Caco-2 (cell line): Measurements from ENCODE around the gene VIP. TPM values are rescaled to one million over a fixed set of nuclear protein-coding genes. Genes with fewer than 3 reads are reported as not detected.

Experiments
- BruUV-seq: library from RNA; stranded (reverse); fragments of 400-500 nt; replicated peaks from 2 replicates; lab custom pipeline; 2021; lab: Mats Ljungman, UMichigan
- CTCF ChIA-PET: fragments of 300-600 bp; sonication (Branson Sonifier 250); formaldehyde crosslinking; loops from one replicate; lab custom pipeline; 2022; ENCODE audit warnings: antibody characterized with exemption; lab: Charles Lee
- POLR2A ChIA-PET: fragments of 300-600 bp; sonication (Branson Sonifier 250); formaldehyde crosslinking; loops from one replicate; lab custom pipeline; 2022; ENCODE audit warnings: antibody characterized with exemption; lab: Charles Lee
- DNase-seq, 2 experiments: peaks; one replicate each; pipeline versions ENCODE4 v3.0.0 to v3.0.0-alpha.2; 2020 to 2022
- H3K27me3 ChIP-seq: replicated peaks from 2 replicates; pipeline ENCODE4 v1.6.0; 2011; ENCODE audit warnings: low read length; ENCODE audit not compliant: control insufficient read depth, insufficient read depth
- H3K36me3 ChIP-seq: 2 replicates; pipeline ENCODE4 v1.5.1; 2011; ENCODE audit warnings: low read length; ENCODE audit not compliant: control insufficient read depth, insufficient read depth
- H3K4me1 ChIP-seq: fragments of 250-450 bp; sonication (Bioruptor Pico); 2 replicates; pipeline ENCODE4 v1.5.1; 2020; ENCODE audit warnings: mild to moderate bottlenecking
- H3K4me3 ChIP-seq: 2 replicates; pipeline ENCODE4 v1.5.1; 2011; ENCODE audit warnings: low read depth, mild to moderate bottlenecking, control low read depth, low read length
- H3K9me3 ChIP-seq: fragments of 250-450 bp; sonication (Bioruptor Pico); 2 replicates; pipeline ENCODE4 v1.5.1; 2020; ENCODE audit warnings: mild to moderate bottlenecking, moderate library complexity
- H3K27ac Mint-ChIP-seq: one replicate; pipeline ENCODE4 v1.8.0; 2022; ENCODE audit warnings: mixed read lengths; ENCODE audit not compliant: unreplicated experiment
- H3K27me3 Mint-ChIP-seq: one replicate; pipeline ENCODE4 v1.8.0; 2022; ENCODE audit warnings: mixed read lengths; ENCODE audit not compliant: insufficient read depth, unreplicated experiment
- H3K36me3 Mint-ChIP-seq: one replicate; pipeline ENCODE4 v1.8.0; 2022; ENCODE audit warnings: mild to moderate bottlenecking, mixed read lengths; ENCODE audit not compliant: insufficient read depth, unreplicated experiment
- H3K4me1 Mint-ChIP-seq: one replicate; pipeline ENCODE4 v1.8.0; 2022; ENCODE audit warnings: low read depth, mixed read lengths; ENCODE audit not compliant: unreplicated experiment
- H3K4me3 Mint-ChIP-seq: one replicate; pipeline ENCODE4 v1.8.0; 2022; ENCODE audit warnings: mild to moderate bottlenecking, moderate library complexity, mixed read lengths; ENCODE audit not compliant: unreplicated experiment
- H3K9me3 Mint-ChIP-seq: one replicate; pipeline ENCODE4 v1.8.0; 2022; ENCODE audit warnings: mixed read lengths; ENCODE audit not compliant: unreplicated experiment
- intact Hi-C: fragments of 100-400 bp; cut with micrococcal nuclease; formaldehyde crosslinking; loops from one replicate; pipeline ENCODE4 v1.10.0; 2022; ENCODE audit not compliant: unreplicated experiment
- total RNA-seq: library from RNA; stranded (reverse); gene quantifications from 2 replicates; pipeline ENCODE4 v1.2.3, GENCODE V29; 2022
- TF ChIP-seq, protein P1 (sequence below), 2 experiments: fragments of 200-600 bp in 1 of 2; IDR thresholded peaks; 1 replicate in 1 of 2; 2 replicates in 1 of 2; pipeline versions ENCODE4 v1.5.1 to v1.8.0; 2011 to 2022; ENCODE audit warnings: antibody characterized with exemption in 1 of 2, control low read depth in 1 of 2, inconsistent platforms in 1 of 2, low read depth in 1 of 2, low read length in 1 of 2, mild to moderate bottlenecking in 1 of 2, moderate library complexity in 1 of 2; ENCODE audit not compliant: insufficient read depth in 1 of 2, severe bottlenecking in 1 of 2, unreplicated experiment in 1 of 2

VIP gene
- total RNA-seq, 1 experiment from 2014 or later = not detected

DNA sequence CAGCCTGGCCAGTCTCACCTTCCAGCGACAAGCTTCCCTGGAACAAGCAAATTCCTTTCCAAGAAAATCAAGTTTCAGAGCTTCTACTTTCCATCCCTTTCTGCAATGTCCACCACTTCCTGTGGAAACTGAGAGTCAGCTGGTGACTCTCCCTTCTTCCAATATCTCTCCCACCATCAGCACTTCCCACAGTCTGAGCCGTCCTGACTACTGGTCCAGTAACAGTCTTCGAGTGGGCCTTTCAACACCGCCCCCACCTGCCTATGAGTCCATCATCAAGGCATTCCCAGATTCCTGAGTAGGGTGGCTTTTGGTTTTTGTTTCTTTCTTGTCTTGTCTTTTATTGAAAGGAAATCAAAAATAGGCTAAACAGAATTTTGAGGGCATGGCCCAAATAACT, 28.6 kb upstream of the VIP start:
- no peaks in the 10 kb centered on the region for H3K36me3 ChIP-seq
- no TSS peak for BruUV-seq
- Mint-ChIP-seq H3K4me3 (no peak overlapping the region), H3K27ac (no peak overlapping the region), H3K36me3 (no peaks in the 10 kb centered on the region), H3K4me1 (no peaks in the 10 kb centered on the region), H3K9me3 (no peaks in the 10 kb centered on the region), H3K27me3 (peaks cover 3% of the 10 kb centered on the region)
- H3K4me3 ChIP-seq = no peak overlapping the region
- TF ChIP-seq, protein P1, sequence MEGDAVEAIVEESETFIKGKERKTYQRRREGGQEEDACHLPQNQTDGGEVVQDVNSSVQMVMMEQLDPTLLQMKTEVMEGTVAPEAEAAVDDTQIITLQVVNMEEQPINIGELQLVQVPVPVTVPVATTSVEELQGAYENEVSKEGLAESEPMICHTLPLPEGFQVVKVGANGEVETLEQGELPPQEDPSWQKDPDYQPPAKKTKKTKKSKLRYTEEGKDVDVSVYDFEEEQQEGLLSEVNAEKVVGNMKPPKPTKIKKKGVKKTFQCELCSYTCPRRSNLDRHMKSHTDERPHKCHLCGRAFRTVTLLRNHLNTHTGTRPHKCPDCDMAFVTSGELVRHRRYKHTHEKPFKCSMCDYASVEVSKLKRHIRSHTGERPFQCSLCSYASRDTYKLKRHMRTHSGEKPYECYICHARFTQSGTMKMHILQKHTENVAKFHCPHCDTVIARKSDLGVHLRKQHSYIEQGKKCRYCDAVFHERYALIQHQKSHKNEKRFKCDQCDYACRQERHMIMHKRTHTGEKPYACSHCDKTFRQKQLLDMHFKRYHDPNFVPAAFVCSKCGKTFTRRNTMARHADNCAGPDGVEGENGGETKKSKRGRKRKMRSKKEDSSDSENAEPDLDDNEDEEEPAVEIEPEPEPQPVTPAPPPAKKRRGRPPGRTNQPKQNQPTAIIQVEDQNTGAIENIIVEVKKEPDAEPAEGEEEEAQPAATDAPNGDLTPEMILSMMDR (IDR thresholded peaks at IDR 0.05; ENCODE audit: insufficient read depth in 1 of 2, low read depth in 1 of 2, low read length in 1 of 2, severe bottlenecking in 1 of 2, unreplicated experiment in 1 of 2) = no peak
- no peak for DNase-seq
- H3K27me3 ChIP-seq = no peaks in the 10 kb centered on the region
- H3K4me1 ChIP-seq = no peaks in the 10 kb centered on the region
- intact Hi-C loops = no loop called here
- CTCF ChIA-PET = no interaction called here
- H3K9me3 ChIP-seq = no peaks in the 10 kb centered on the region
- POLR2A ChIA-PET = no interaction called here

DNA sequence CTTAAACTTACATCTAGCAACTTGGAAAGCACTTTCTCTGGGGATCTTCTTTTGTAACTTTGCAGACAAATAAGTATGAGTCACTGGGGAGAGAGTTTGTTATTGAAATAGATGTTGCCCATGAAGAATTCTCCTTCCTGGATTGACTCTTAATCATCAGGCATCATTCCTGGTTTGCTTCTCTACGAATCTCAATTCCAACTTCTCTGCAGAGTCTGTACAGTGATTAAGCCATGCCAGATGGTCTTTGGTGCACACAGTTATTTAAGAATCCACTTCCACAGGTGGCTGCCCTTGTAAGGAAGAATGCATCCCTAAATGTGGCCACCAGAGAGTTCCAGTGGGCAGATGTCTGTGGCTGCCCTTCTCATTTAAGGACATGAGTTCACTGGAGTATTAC, 27.2 kb upstream of the VIP start:
- ChIA-PET CTCF (no interaction called here), POLR2A (no interaction called here)
- Mint-ChIP-seq H3K27me3 (peaks cover 3% of the 10 kb centered on the region), H3K27ac (no peak overlapping the region), H3K36me3 (no peaks in the 10 kb centered on the region), H3K4me1 (no peaks in the 10 kb centered on the region), H3K4me3 (no peak overlapping the region), H3K9me3 (no peaks in the 10 kb centered on the region)
- H3K9me3 ChIP-seq = no peaks in the 10 kb centered on the region
- H3K4me1 ChIP-seq = no peaks in the 10 kb centered on the region
- H3K27me3 ChIP-seq = no peaks in the 10 kb centered on the region
- DNase-seq = no peak
- no TSS peak for BruUV-seq
- no peaks in the 10 kb centered on the region for H3K36me3 ChIP-seq
- intact Hi-C loops = no loop called here
- TF ChIP-seq, protein P1 (IDR thresholded peaks at IDR 0.05; ENCODE audit: insufficient read depth in 1 of 2, low read depth in 1 of 2, low read length in 1 of 2, severe bottlenecking in 1 of 2, unreplicated experiment in 1 of 2) = no peak
- no peak overlapping the region for H3K4me3 ChIP-seq

DNA sequence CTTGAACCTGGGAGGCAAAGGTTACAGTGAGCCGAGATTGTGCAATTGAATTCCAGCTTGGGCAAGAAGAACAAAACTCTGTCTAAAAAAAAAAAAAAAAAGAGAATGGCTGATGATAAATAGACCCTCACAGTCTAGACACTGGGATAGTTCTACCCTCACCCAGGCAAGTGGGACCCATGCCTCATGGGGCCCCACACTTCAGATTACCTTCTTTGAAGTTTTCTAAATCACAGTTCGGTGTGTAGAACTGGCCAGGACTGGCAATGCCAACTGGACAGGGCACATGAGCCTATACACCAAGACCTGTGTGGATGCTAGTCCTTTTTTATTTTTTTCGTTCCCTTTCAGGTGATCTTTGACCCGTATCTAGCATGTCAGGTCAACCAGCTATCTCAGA, 24.3 kb upstream of the VIP start:
- CTCF ChIA-PET = no interaction called here
- no peak overlapping the region for H3K27ac Mint-ChIP-seq
- intact Hi-C loops = no loop called here

More for the DNA sequence above, 24.3 kb upstream of the VIP start:
- BruUV-seq = no TSS peak
- Mint-ChIP-seq H3K27me3 (peaks cover 3% of the 10 kb centered on the region), H3K4me3 (no peak overlapping the region), H3K36me3 (no peaks in the 10 kb centered on the region), H3K9me3 (no peaks in the 10 kb centered on the region), H3K4me1 (no peaks in the 10 kb centered on the region)
- TF ChIP-seq, protein P1 (IDR thresholded peaks at IDR 0.05; ENCODE audit: insufficient read depth in 1 of 2, low read depth in 1 of 2, low read length in 1 of 2, severe bottlenecking in 1 of 2, unreplicated experiment in 1 of 2) = no peak
- Histone ChIP-seq H3K9me3 (no peaks in the 10 kb centered on the region), H3K27me3 (no peaks in the 10 kb centered on the region), H3K4me3 (no peak overlapping the region), H3K36me3 (no peaks in the 10 kb centered on the region), H3K4me1 (no peaks in the 10 kb centered on the region)
- no peak for DNase-seq
- POLR2A ChIA-PET = no interaction called here
